Measurements from ENCODE around the gene GNB2.

Gene GNB2

DNA sequence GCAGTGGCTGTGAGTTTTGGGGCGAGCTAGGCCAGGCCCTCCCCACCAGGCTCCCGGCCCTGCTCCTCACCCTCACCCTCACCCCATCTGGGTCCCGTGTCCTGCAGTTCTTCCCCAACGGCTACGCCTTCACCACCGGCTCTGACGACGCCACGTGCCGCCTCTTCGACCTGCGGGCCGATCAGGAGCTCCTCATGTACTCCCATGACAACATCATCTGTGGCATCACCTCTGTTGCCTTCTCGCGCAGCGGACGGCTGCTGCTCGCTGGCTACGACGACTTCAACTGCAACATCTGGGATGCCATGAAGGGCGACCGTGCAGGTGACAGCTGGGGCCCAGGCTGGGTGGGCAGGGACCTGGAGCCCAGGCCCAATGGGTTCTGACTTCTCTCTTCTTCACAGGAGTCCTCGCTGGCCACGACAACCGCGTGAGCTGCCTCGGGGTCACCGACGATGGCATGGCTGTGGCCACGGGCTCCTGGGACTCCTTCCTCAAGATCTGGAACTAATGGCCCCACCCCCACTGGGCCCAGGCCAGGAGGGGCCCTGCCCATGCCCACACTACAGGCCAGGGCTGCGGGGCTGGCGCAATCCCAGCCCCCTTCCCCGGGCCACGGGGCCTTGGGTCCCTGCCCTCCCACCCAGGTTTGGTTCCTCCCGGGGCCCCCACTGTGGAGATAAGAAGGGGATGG lies 4.9 kb downstream of the GNB2 start:
- no peak overlapping the region for H3K27ac ChIP-seq (ENCODE audit: low read length)
- H3K36me3 ChIP-seq (ENCODE audit: control insufficient read depth in 1 of 2, insufficient read depth in 2 of 2, low read length in 2 of 2): peaks cover 26 to 58% of the 10 kb centered on the region in 2 donors
- H3K4me3 ChIP-seq (ENCODE audit: low read depth in 1 of 2, low read length in 2 of 2): no peak overlapping the region
- peaks cover 0 to 17% of the 10 kb centered on the region in 2 donors for H3K4me1 ChIP-seq (ENCODE audit: control insufficient read depth in 1 of 2, insufficient read depth in 2 of 2, low read length in 2 of 2)
- no peaks in the 10 kb centered on the region for H3K27me3 ChIP-seq (ENCODE audit: low read depth, low read length)
- H3K9me3 ChIP-seq (ENCODE audit: control insufficient read depth in 1 of 2, low read length in 2 of 2): no peaks in the 10 kb centered on the region

DNA sequence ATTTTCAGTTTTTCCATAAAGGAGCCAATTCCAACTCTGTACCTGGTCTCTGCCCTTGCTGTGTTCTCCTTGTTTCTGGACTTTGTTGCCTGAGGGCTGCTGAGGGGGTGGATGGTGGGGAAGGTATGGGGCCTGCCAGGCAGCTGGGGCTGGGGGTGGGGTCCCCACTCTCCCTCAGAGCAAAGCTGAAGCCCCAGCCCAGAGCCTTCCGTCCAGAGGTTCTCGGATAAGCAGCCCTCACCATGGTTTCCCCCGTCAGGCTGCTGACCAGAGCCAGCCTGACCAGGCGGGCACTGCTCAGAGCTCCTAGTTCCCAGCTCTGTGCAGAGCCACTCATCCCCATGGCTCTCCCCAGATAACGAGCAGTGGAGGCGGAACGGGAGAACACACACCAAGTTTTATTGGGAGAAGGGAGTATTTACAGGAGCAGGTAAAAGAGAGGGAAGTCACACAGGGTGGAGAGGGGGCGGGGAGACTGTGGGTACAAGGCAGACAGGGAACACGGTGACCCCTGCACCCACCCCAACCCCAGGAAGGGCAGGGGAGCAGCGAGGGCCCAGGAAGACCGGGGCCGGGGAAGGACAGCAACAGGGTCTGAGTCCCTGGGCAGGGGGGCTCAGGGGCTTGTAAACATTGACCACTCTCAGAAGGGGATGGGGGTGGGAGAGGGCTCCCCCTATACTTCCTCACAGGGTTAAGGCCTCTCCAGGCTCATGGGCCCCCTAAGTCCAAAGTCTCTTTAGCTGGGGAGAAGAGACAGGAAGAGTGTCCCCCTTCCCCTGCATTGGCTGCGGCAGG lies 5.8 kb downstream of the GNB2 start:
- peaks cover 0 to 17% of the 10 kb centered on the region in 2 donors for H3K4me1 ChIP-seq (ENCODE audit: control insufficient read depth in 1 of 2, insufficient read depth in 2 of 2, low read length in 2 of 2)
- peaks cover 26 to 67% of the 10 kb centered on the region in 2 donors for H3K36me3 ChIP-seq (ENCODE audit: control insufficient read depth in 1 of 2, insufficient read depth in 2 of 2, low read length in 2 of 2)
- no peaks in the 10 kb centered on the region for H3K27me3 ChIP-seq (ENCODE audit: low read depth, low read length)
- no peaks in the 10 kb centered on the region for H3K9me3 ChIP-seq (ENCODE audit: control insufficient read depth in 1 of 2, low read length in 2 of 2)
- H3K27ac ChIP-seq (ENCODE audit: low read length): no peak overlapping the region
- H3K4me3 ChIP-seq (ENCODE audit: low read depth in 1 of 2, low read length in 2 of 2): no peak overlapping the region

DNA sequence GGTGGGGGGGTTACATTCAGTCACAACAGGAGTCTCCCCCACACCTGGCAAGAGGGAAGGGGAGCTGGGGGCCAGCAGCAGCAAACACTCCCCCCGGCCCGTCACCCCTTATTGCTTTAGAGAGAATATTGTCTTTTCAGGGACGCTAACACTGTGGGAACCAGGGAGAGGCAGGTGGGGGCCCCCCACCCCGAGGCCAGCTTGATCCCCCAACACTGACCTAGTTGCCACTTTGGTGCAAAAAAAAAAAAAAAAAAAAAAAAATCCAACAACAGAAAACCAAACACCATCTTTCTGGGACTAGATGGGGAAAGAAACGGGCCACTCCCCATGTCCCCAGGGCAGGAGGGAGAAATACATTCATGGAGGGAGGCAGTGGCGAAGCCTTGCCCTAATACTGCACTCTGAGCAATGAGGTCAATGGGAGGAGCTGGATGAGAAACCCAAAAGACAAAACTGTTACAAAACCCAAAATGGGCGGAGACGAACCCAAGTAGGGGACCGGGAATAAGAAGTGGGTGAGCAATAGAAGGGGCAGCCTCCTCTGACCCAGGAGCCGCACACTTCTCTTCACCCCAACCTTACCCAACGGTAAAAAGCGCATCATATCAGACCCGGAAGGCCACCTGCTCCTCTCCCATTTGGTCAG lies 6.5 kb downstream of the GNB2 start:
- Histone ChIP-seq H3K9me3 (ENCODE audit: control insufficient read depth in 1 of 2, low read length in 2 of 2) (no peaks in the 10 kb centered on the region), H3K36me3 (ENCODE audit: control insufficient read depth in 1 of 2, insufficient read depth in 2 of 2, low read length in 2 of 2) (peaks cover 28 to 75% of the 10 kb centered on the region in 2 donors), H3K27ac (ENCODE audit: low read length) (no peak overlapping the region), H3K4me3 (ENCODE audit: low read depth in 1 of 2, low read length in 2 of 2) (no peak overlapping the region), H3K27me3 (ENCODE audit: low read depth, low read length) (no peaks in the 10 kb centered on the region), H3K4me1 (ENCODE audit: control insufficient read depth in 1 of 2, insufficient read depth in 2 of 2, low read length in 2 of 2) (peaks cover 0 to 17% of the 10 kb centered on the region in 2 donors)

DNA sequence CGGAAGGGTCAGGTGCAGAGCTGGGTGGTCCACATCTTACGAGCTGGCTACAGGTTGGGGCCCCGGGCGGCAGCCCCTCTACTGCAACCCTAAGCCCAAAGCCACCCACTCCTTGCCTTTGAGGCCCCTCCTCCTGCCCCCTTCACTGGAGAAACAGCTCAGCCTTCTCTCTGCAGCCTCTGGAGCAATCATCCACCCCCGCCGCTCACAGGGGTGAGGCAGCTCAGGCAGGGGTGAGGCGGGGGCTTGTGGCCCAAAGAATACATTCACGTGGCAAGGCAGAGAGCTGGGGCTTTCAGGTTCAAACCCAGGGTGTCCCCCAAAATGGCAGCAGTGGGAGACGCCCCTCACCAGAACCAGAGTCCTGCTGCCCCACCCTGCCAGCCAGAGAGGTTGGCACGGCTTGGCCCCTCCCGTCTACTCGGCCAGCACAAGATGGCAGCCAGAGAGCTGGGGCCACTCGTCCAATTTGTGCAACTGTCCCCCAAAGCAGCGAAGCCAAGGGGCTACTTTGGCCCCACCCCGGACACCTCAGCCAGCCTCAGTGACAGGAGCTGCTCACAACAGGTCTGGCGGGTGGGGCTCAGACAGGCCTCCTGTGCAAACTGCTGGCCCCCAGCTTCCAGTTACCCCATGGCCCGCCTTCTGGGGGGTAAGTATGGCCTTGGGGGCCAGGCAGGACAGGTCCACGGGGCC lies 7.2 kb downstream of the GNB2 start:
- Histone ChIP-seq H3K27me3 (ENCODE audit: low read depth, low read length) (no peaks in the 10 kb centered on the region), H3K4me1 (ENCODE audit: control insufficient read depth in 1 of 2, insufficient read depth in 2 of 2, low read length in 2 of 2) (peaks cover 0 to 17% of the 10 kb centered on the region in 2 donors), H3K36me3 (ENCODE audit: control insufficient read depth in 1 of 2, insufficient read depth in 2 of 2, low read length in 2 of 2) (peaks cover 34 to 81% of the 10 kb centered on the region in 2 donors), H3K4me3 (ENCODE audit: low read depth in 1 of 2, low read length in 2 of 2) (no peak overlapping the region), H3K9me3 (ENCODE audit: control insufficient read depth in 1 of 2, low read length in 2 of 2) (no peaks in the 10 kb centered on the region), H3K27ac (ENCODE audit: low read length) (no peak overlapping the region)

DNA sequence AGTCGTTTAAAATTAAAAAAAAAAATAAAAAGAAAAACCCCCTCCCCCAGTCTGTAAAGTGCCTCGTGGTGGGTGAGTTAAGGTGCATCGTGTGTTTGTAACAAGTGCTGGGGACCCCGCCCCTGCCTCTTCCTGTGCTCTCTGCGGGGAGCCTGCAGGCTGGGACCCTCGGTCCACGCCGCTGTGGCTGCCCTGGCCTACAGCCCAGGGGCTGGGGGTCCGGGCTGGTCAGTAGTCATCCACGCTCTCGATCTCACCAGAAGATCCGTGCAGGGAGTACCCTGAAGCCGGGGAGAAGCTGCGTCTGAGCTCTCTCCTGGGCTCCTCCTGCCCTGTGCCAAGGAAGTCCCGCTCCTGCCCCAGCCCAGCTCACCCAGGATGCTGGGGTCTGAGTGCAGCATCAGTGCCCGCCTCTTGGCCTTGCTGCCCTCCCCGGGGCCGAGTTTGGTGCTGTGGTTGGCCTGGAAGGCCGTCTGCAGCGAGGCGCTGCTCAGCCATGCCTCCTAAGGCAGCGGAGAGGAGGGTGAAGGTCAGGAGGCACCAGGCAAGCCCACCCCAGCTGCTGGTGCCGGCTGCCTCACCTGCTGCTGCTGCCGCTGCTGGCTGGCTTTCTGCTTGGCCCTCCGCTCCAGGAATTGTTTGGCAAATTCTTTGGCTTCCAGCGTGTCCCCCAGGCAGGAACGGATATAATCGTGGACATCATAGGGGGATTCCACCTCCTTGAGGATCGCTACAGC lies 8.1 kb downstream of the GNB2 start:
- H3K36me3 ChIP-seq (ENCODE audit: control insufficient read depth in 1 of 2, insufficient read depth in 2 of 2, low read length in 2 of 2): peaks cover 34 to 91% of the 10 kb centered on the region in 2 donors
- no peaks in the 10 kb centered on the region for H3K27me3 ChIP-seq (ENCODE audit: low read depth, low read length)
- no peaks in the 10 kb centered on the region for H3K9me3 ChIP-seq (ENCODE audit: control insufficient read depth in 1 of 2, low read length in 2 of 2)
- H3K4me3 ChIP-seq (ENCODE audit: low read depth in 1 of 2, low read length in 2 of 2): no peak overlapping the region
- no peak overlapping the region for H3K27ac ChIP-seq (ENCODE audit: low read length)
- H3K4me1 ChIP-seq (ENCODE audit: control insufficient read depth in 1 of 2, insufficient read depth in 2 of 2, low read length in 2 of 2): peaks cover 0 to 11% of the 10 kb centered on the region in 2 donors

DNA sequence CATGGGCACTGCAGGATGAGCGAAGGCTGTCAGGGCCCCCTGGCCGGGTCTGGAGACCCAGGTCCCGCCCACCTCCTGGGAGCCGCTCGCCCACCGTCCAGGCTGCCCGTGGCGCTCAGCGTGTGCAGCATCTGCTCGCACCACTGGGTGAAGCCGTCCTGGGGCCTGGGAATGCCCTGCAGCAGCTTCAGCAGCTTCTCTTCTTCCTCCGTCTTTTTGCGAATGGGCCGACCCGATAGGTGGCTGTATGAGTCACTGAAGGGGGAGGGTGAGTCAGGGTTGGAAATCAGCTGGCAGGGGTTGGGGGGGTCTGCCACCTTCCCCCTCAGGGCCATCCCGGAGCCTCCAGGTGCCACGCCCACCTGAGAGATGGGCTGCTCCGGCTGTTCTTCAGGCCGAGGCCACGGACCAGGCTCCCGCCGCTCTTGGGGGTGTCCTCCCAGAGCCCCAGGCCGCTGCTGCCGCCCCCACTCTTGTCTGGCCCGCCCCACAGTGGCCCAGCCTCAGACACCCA lies 8.7 kb downstream of the GNB2 start:
- Histone ChIP-seq H3K27me3 (ENCODE audit: low read depth, low read length) (no peaks in the 10 kb centered on the region), H3K36me3 (ENCODE audit: control insufficient read depth in 1 of 2, insufficient read depth in 2 of 2, low read length in 2 of 2) (peaks cover 29 to 91% of the 10 kb centered on the region in 2 donors), H3K9me3 (ENCODE audit: control insufficient read depth in 1 of 2, low read length in 2 of 2) (no peaks in the 10 kb centered on the region), H3K27ac (ENCODE audit: low read length) (no peak overlapping the region), H3K4me1 (ENCODE audit: control insufficient read depth in 1 of 2, insufficient read depth in 2 of 2, low read length in 2 of 2) (peaks cover 0 to 9% of the 10 kb centered on the region in 2 donors), H3K4me3 (ENCODE audit: low read depth in 1 of 2, low read length in 2 of 2) (no peak overlapping the region)

DNA sequence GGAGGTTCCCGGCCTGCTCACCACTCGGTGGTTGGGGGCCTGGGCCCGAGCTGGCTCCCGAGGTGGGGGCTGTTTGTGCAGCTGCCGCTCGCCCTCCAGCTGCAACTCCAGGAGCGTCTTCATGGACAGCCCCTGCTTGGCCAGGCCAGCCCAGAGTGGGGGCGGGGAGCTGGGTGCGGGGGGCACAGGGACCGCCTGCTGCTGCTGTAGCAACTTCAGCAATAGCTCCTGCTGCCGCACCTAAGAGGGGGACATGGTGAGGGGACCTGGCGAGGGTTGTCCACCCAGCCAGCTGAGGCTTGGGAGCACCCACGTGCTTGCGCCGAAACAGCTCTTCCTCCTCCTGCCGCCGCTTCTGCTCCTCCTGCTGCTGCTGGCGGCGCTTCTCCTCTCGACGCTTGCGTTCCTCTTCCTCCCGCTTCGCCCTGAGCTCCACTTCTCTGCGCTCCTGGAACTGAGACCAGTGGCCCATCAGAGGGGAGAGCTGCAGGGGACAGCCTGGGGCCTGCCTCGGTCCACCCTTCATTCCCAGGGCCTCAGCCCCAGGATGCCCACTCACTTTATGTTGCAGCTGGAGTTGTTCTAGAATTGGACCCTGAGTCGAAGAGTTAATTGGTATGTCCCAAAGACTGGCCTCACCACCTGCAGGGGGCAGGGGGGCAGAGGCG lies 9.6 kb downstream of the GNB2 start:
- H3K27me3 ChIP-seq (ENCODE audit: low read depth, low read length): no peaks in the 10 kb centered on the region
- H3K27ac ChIP-seq (ENCODE audit: low read length): no peak overlapping the region
- no peaks in the 10 kb centered on the region for H3K9me3 ChIP-seq (ENCODE audit: control insufficient read depth in 1 of 2, low read length in 2 of 2)
- H3K36me3 ChIP-seq (ENCODE audit: control insufficient read depth in 1 of 2, insufficient read depth in 2 of 2, low read length in 2 of 2): peaks cover 20 to 91% of the 10 kb centered on the region in 2 donors
- peaks cover 0 to 12% of the 10 kb centered on the region in 2 donors for H3K4me1 ChIP-seq (ENCODE audit: control insufficient read depth in 1 of 2, insufficient read depth in 2 of 2, low read length in 2 of 2)
- H3K4me3 ChIP-seq (ENCODE audit: low read depth in 1 of 2, low read length in 2 of 2): no peak overlapping the region

DNA sequence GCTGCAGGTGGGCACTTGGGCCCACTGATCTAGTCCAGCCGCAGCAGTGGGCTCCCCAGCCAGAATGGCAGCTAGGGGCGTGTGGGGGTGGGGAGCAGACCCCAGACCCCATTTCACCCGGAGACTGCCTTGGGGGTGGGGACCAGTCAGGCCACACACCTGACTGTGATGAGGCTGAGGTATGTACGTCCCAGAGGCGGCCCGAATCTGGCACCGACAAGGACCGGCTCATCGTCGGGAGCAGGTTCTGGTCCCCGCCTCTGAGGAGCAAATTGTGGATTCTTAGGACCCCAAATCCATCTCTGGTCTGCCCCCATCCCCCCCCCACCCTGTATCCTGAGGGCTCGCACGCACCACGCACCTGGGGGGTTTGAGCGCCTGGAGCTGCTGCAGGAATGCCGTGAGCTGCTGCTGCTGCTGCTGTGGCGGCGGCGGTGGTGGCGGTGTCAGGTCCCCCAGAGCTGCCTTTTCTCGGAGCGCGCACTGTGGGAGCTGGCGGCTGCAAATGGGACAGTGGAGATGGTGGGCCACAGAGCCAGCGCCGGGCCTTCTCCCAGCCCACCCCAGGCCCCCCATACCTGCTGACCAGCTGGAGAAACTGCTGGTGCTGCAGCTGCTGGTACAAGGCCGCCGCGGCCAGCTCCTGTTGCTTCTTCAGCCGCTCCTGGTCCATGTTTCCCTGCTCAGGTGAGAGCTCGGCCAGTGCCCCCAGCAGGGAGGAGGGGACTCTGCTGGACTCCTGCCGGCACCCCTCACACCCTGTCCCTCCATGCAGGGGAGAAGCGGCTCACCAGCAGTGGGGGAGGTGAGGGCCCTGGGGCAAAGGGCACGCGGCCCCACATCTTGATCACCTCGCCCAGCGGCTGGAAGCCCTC lies 10.4 kb downstream of the GNB2 start:
- H3K9me3 ChIP-seq (ENCODE audit: control insufficient read depth in 1 of 2, low read length in 2 of 2): no peaks in the 10 kb centered on the region
- no peak overlapping the region for H3K27ac ChIP-seq (ENCODE audit: low read length)
- H3K4me3 ChIP-seq (ENCODE audit: low read depth in 1 of 2, low read length in 2 of 2): no peak overlapping the region
- peaks cover 0 to 13% of the 10 kb centered on the region in 2 donors for H3K4me1 ChIP-seq (ENCODE audit: control insufficient read depth in 1 of 2, insufficient read depth in 2 of 2, low read length in 2 of 2)
- no peaks in the 10 kb centered on the region for H3K27me3 ChIP-seq (ENCODE audit: low read depth, low read length)
- peaks cover 20 to 86% of the 10 kb centered on the region in 2 donors for H3K36me3 ChIP-seq (ENCODE audit: control insufficient read depth in 1 of 2, insufficient read depth in 2 of 2, low read length in 2 of 2)

DNA sequence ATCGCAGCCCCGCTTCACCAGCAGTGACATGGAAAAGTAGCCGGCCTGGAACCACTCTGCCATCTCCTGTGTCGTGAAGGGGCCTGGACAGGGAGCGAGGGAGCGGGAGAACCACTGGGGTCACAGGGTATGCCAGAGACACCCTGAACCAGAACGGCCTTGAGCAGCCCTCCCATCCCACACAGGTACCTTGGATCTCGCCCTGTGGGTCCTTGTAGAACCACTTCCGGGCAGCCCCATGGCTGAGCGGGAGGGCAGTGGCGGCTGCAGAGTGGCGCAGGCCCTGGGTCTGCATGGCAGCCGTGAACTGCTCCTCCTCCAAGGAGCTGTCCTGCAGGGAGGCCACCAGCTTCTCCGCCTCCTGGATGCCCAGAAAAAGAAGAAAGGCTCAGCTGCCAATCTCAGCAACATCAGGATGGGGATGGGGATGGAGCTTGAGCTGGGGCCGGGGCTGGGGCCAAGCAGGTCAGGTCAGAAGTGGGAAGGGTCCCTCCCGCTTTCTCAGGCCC lies 11.0 kb downstream of the GNB2 start:
- no peaks in the 10 kb centered on the region for H3K27me3 ChIP-seq (ENCODE audit: low read depth, low read length)
- no peak overlapping the region for H3K27ac ChIP-seq (ENCODE audit: low read length)
- H3K4me1 ChIP-seq (ENCODE audit: control insufficient read depth in 1 of 2, insufficient read depth in 2 of 2, low read length in 2 of 2): peaks cover 0 to 16% of the 10 kb centered on the region in 2 donors
- no peaks in the 10 kb centered on the region for H3K9me3 ChIP-seq (ENCODE audit: control insufficient read depth in 1 of 2, low read length in 2 of 2)
- no peak overlapping the region for H3K4me3 ChIP-seq (ENCODE audit: low read depth in 1 of 2, low read length in 2 of 2)
- peaks cover 16 to 80% of the 10 kb centered on the region in 2 donors for H3K36me3 ChIP-seq (ENCODE audit: control insufficient read depth in 1 of 2, insufficient read depth in 2 of 2, low read length in 2 of 2)
